Kidney (tissue), 14 donors: ENCODE measurements around the gene RAD51B. TPM values are rescaled to one million over a fixed set of nuclear protein-coding genes. Genes with fewer than 3 reads are reported as not detected.

Experiments
- DNase-seq, 5 donors: peaks; one replicate each; pipeline ENCODE4 v3.0.0-alpha.2; 2013 to 2020
- FAIRE-seq: peaks from 2 replicates; lab custom pipeline; 2012; peaks lifted over from hg19 to GRCh38; lab: Jason Lieb, UNC
- H3K27ac ChIP-seq, 2 donors: one replicate each; pipeline ENCODE4 v1.7.0; 2013; ENCODE audit warnings: low read depth in 2 of 2, low read length in 2 of 2, inconsistent platforms in 1 of 2
- H3K27me3 ChIP-seq: one replicate; pipeline ENCODE4 v1.7.1; 2013; ENCODE audit warnings: low read length, inconsistent platforms; ENCODE audit not compliant: control insufficient read depth, insufficient read depth
- H3K36me3 ChIP-seq, 3 donors: one replicate each; pipeline versions ENCODE4 v1.7.0 to v1.7.1; 2013; ENCODE audit warnings: low read length in 3 of 3, control low read depth in 1 of 3, inconsistent platforms in 1 of 3; ENCODE audit not compliant: insufficient read depth in 3 of 3, control insufficient read depth in 2 of 3
- H3K4me1 ChIP-seq, 3 donors: one replicate each; pipeline versions ENCODE4 v1.7.0 to v1.7.1; 2013; ENCODE audit warnings: low read length in 3 of 3, inconsistent platforms in 1 of 3, low read depth in 1 of 3; ENCODE audit not compliant: control insufficient read depth in 2 of 3, insufficient read depth in 2 of 3
- H3K4me3 ChIP-seq, 3 donors: one replicate each; pipeline versions ENCODE4 v1.7.0 to v1.8.1; 2013; ENCODE audit warnings: low read length in 3 of 3, control low read depth in 1 of 3, inconsistent platforms in 1 of 3
- H3K9ac ChIP-seq, 3 donors: one replicate each; pipeline versions ENCODE4 v1.7.0 to v1.7.1; 2013; ENCODE audit warnings: low read length in 3 of 3, control low read depth in 1 of 3, inconsistent platforms in 1 of 3
- H3K9me3 ChIP-seq, 3 donors: one replicate each; pipeline versions ENCODE4 v1.7.0 to v1.7.1; 2013; ENCODE audit warnings: low read length in 3 of 3, control low read depth in 1 of 3, inconsistent platforms in 1 of 3; ENCODE audit not compliant: control insufficient read depth in 2 of 3, insufficient read depth in 1 of 3
- CTCF ChIP-seq: IDR thresholded peaks from 3 replicates; pipeline ENCODE4 v1.5.1; 2012; ENCODE audit warnings: mild to moderate bottlenecking, moderate library complexity, borderline replicate concordance; ENCODE audit not compliant: insufficient read depth; ENCODE audit errors: extremely low read depth
- intact Hi-C: fragments of 100-400 bp; cut with DNase I; formaldehyde crosslinking; loops from one replicate; pipeline ENCODE4 v1.11.1; 2022
- polyA plus RNA-seq: library from polyadenylated mRNA; stranded (reverse); fragments of 350-450 nt; fragmentation: Illumina TruSeq; extraction: RNeasy Lipid Tissue Mini Kit (QIAGEN cat#74804); gene quantifications from one replicate; pipeline ENCODE4 v1.2.3, GENCODE V29; 2014; ENCODE audit warnings: low read depth, low replicate concordance; ENCODE audit not compliant: insufficient read depth
- total RNA-seq: library from RNA; stranded (reverse); fragmentation: NEBNext Ultra II Directional; extraction: Animal tissue kit (Norgen Biotek cat#: 25700); gene quantifications from one replicate; pipeline ENCODE4 v1.2.1, GENCODE V29; 2021
- donor health status: control.
- donor health status: control.
- donor health status: control.
- donor health status: control.
- donor health status: control.
- donor health status: DM: yes; HTN: yes; CAD: no.
- donor health status: Normal renal cell carcinoma (clear cell type).

The RAD51B gene
- total and polyA plus RNA-seq, 2 donors from 2014 or later = 6.9 to 18.0 TPM

GRCh38 chr14:68495101-68496039 is 675.8 kb downstream of the RAD51B start:
- peaks cover 0 to 3% (median under 1%) of the 10 kb centered on the region in 3 donors for H3K4me1 ChIP-seq
- H3K9me3 ChIP-seq = no peaks in the 10 kb centered on the region
- no peak overlapping the region for H3K9ac ChIP-seq
- no peak for TF ChIP-seq CTCF
- H3K27ac ChIP-seq = no peak overlapping the region
- no peak overlapping the region for H3K4me3 ChIP-seq
- H3K36me3 ChIP-seq = no peaks in the 10 kb centered on the region
- FAIRE-seq (no peak), DNase-seq (peak in 2 of 5 donors; percentile 46 to 57)
- intact Hi-C loops = no loop called here
- no peaks in the 10 kb centered on the region for H3K27me3 ChIP-seq

- no peaks in the 10 kb centered on the region for H3K9me3 ChIP-seq
- TF ChIP-seq CTCF = no peak
- no peak overlapping the region for H3K4me3 ChIP-seq
- intact Hi-C loops = no loop called here
- FAIRE-seq = no peak
- H3K36me3 ChIP-seq = no peaks in the 10 kb centered on the region
- no peak overlapping the region for H3K27ac ChIP-seq
- no peak overlapping the region for H3K9ac ChIP-seq
- no peaks in the 10 kb centered on the region for H3K27me3 ChIP-seq
- DNase-seq = no peak
- peaks cover 0 to 14% (median 12%) of the 10 kb centered on the region in 3 donors for H3K4me1 ChIP-seq
Observed at GRCh38 chr14:68497011-68497410, 677.4 kb downstream of the RAD51B start.

- intact Hi-C loops = no loop called here
- no peak for TF ChIP-seq CTCF
Observed at GRCh38 chr14:68499451-68499850, 679.9 kb downstream of the RAD51B start.

More at GRCh38 chr14:68499451-68499850, 679.9 kb downstream of the RAD51B start:
- H3K9ac ChIP-seq = no peak overlapping the region
- FAIRE-seq (no peak), DNase-seq (no peak)
- no peak overlapping the region for H3K4me3 ChIP-seq
- no peaks in the 10 kb centered on the region for H3K9me3 ChIP-seq
- H3K27ac ChIP-seq = no peak overlapping the region
- H3K27me3 ChIP-seq = no peaks in the 10 kb centered on the region
- H3K4me1 ChIP-seq = peaks cover 0 to 23% (median 13%) of the 10 kb centered on the region in 3 donors
- no peaks in the 10 kb centered on the region for H3K36me3 ChIP-seq
